ENCODE results near the gene PDAP1.
"Not testable (repeated sequence)": the region's sequence is repeated elsewhere in the genome, so short reads cannot be mapped to it uniquely, and the experiment has no call there.

The PDAP1 gene

GRCh38 chr7:99363286-99363685, 45.1 kb downstream of the PDAP1 start:
- TF ChIP-seq CTCF (conservative IDR thresholded peaks at IDR 0.05) = no peak
- no peak overlapping the region for H3K27ac ChIP-seq

GRCh38 chr7:99362801-99363200, 45.6 kb downstream of the PDAP1 start:
- H3K27ac ChIP-seq = no peak overlapping the region
- no peak for TF ChIP-seq CTCF (conservative IDR thresholded peaks at IDR 0.05)

- TF ChIP-seq CTCF (conservative IDR thresholded peaks at IDR 0.05) = 0 out of 2 replicates have a peak, but pooled peaks have one; percentile 7
- H3K27ac ChIP-seq = no peak overlapping the region
Measured at GRCh38 chr7:99359465-99360154, 48.8 kb downstream of the PDAP1 start.

GRCh38 chr7:99358521-99358920, 49.9 kb downstream of the PDAP1 start:
- not testable (repeated sequence) for H3K27ac ChIP-seq

- no peak overlapping the region for H3K27ac ChIP-seq
- TF ChIP-seq CTCF (conservative IDR thresholded peaks at IDR 0.05) = no peak
Measured at GRCh38 chr7:99357701-99358490, 50.5 kb downstream of the PDAP1 start.

GRCh38 chr7:99355098-99355497, 53.3 kb downstream of the PDAP1 start:
- TF ChIP-seq CTCF (conservative IDR thresholded peaks at IDR 0.05) = no peak
- no peak overlapping the region for H3K27ac ChIP-seq

- no peak for TF ChIP-seq CTCF (conservative IDR thresholded peaks at IDR 0.05)
- no peak overlapping the region for H3K27ac ChIP-seq
Measured at GRCh38 chr7:99352247-99352646, 56.1 kb downstream of the PDAP1 start.

- not testable (repeated sequence) for H3K27ac ChIP-seq
Measured at GRCh38 chr7:99350641-99351040, 57.8 kb downstream of the PDAP1 start.
